HepG2 (cell line): ENCODE measurements around the gene LSMEM2. TPM values are rescaled to one million over a fixed set of nuclear protein-coding genes. Genes with fewer than 3 reads are reported as not detected.
A peak's percentile ranks its signal among the peaks of the same experiment; 100 is the strongest.

Experiments used
- AGO2 ChIP-seq: fragments of 200-400 bp; formaldehyde crosslinking; optimal IDR thresholded peaks from 2 replicates; pipeline ENCODE3; 2017; ENCODE audit warnings: mild to moderate bottlenecking, low read depth, low read length, moderate library complexity
- ATF2 ChIP-seq: sonication (generic); formaldehyde crosslinking; IDR thresholded peaks from 2 replicates; pipeline ENCODE4 v1.4.0; 2020; ENCODE audit warnings: missing genetic modification reagents
- E2F1 ChIP-seq: sonication (generic); formaldehyde crosslinking; IDR thresholded peaks from 2 replicates; pipeline ENCODE4 v1.5.0; 2020; ENCODE audit warnings: missing genetic modification reagents
- GFI1 ChIP-seq: sonication (generic); formaldehyde crosslinking; IDR thresholded peaks from 2 replicates; pipeline ENCODE4 v1.5.0; 2020; ENCODE audit warnings: missing genetic modification reagents, mild to moderate bottlenecking, borderline replicate concordance
- MTERF4 ChIP-seq: sonication (generic); formaldehyde crosslinking; IDR thresholded peaks from 2 replicates; pipeline ENCODE4 v1.8.0; 2023; ENCODE audit warnings: mild to moderate bottlenecking, missing genetic modification reagents
- NCOA5 ChIP-seq: sonication (generic); formaldehyde crosslinking; IDR thresholded peaks from 2 replicates; pipeline ENCODE4 v1.4.0; 2020; ENCODE audit warnings: missing genetic modification reagents
- NCOR1 ChIP-seq: fragments of 200-600 bp; sonication (generic); IDR thresholded peaks from 2 replicates; pipeline ENCODE4 v1.7.0; 2017; ENCODE audit warnings: antibody characterized with exemption, low read length, borderline replicate concordance
- PATZ1 ChIP-seq: sonication (generic); formaldehyde crosslinking; IDR thresholded peaks from 2 replicates; pipeline ENCODE4 v1.4.0; 2020; ENCODE audit warnings: missing genetic modification reagents
- SIN3A ChIP-seq: IDR thresholded peaks from 2 replicates; pipeline ENCODE4 v1.6.1; 2011; ENCODE audit warnings: low read depth, mild to moderate bottlenecking, control low read depth, low read length, borderline replicate concordance
- TFDP2 ChIP-seq: sonication (generic); formaldehyde crosslinking; IDR thresholded peaks from 2 replicates; pipeline ENCODE4 v1.4.0; 2020; ENCODE audit warnings: missing genetic modification reagents
- THAP8 ChIP-seq: sonication (generic); formaldehyde crosslinking; IDR thresholded peaks from 2 replicates; pipeline ENCODE4 v1.5.1; 2020; ENCODE audit warnings: missing genetic modification reagents, mild to moderate bottlenecking, borderline replicate concordance
- ZBTB21 ChIP-seq: sonication (generic); formaldehyde crosslinking; IDR thresholded peaks from 2 replicates; pipeline ENCODE4 v1.4.0; 2020; ENCODE audit warnings: missing genetic modification reagents
- ZFX ChIP-seq: sonication (generic); formaldehyde crosslinking; IDR thresholded peaks from 2 replicates; pipeline ENCODE4 v1.4.0; 2020; ENCODE audit warnings: mild to moderate bottlenecking, low read depth, missing genetic modification reagents, moderate library complexity
- ZNF296 ChIP-seq: sonication (generic); formaldehyde crosslinking; conservative IDR thresholded peaks from 2 replicates; pipeline ENCODE4 v1.5.0; 2020; ENCODE audit warnings: mild to moderate bottlenecking, missing genetic modification reagents
- ZNF432 ChIP-seq: sonication (generic); formaldehyde crosslinking; IDR thresholded peaks from 2 replicates; pipeline ENCODE4 v1.5.0; 2020; ENCODE audit warnings: missing genetic modification reagents, mild to moderate bottlenecking, borderline replicate concordance
- ZNF724P ChIP-seq: sonication (generic); formaldehyde crosslinking; IDR thresholded peaks from 2 replicates; pipeline ENCODE4 v1.8.0; 2022; ENCODE audit warnings: missing genetic modification reagents, borderline replicate concordance
- ZNF761 ChIP-seq: sonication (generic); formaldehyde crosslinking; conservative IDR thresholded peaks from 2 replicates; pipeline ENCODE4 v1.4.0; 2020; ENCODE audit warnings: mild to moderate bottlenecking, missing genetic modification reagents
- polyA plus RNA-seq, 8 experiments: library from polyadenylated mRNA; depleted of rRNA in 3 of 8; stranded (reverse) in 7 of 8; unstranded in 1 of 8; fragments of >200 nt; fragmentation: Illumina TruSeq in 4 of 8; extraction: Trizol in 4 of 8; gene quantifications; 2 replicates each; pipeline versions ENCODE4 v1.2.1 to v1.2.3, GENCODE V29; 2011 to 2016; ENCODE audit warnings: low read depth in 4 of 8, missing spikeins in 1 of 8, mixed read lengths in 1 of 8; ENCODE audit not compliant: insufficient read depth in 1 of 8
- total RNA-seq, 5 experiments: library from RNA; depleted of rRNA; stranded (reverse); fragments of >200 nt; fragmentation: Illumina TruSeq; extraction: Trizol; gene quantifications; 2 replicates each; pipeline ENCODE4 v1.2.3, GENCODE V29; 2016; ENCODE audit warnings: low read depth in 1 of 5

LSMEM2 gene
- total and polyA plus RNA-seq, 2 of the 13 experiments (the other 11 are each of a cell fraction or from before 2014, with no cell fraction given) = 0.07 to 0.41 TPM

- TF ChIP-seq ATF2 (CRISPR knock-in tag) (peak; percentile 50), TFDP2 (CRISPR knock-in tag) (peak; percentile 58), E2F1 (CRISPR knock-in tag) (peak; percentile 77; the same call in 1 of the 2 replicates), NCOA5 (CRISPR knock-in tag) (0 out of 2 replicates have a peak, but pooled peaks have one; percentile 14), AGO2 (no peak), MTERF4 (CRISPR knock-in tag) (0 out of 2 replicates have a peak, but pooled peaks have one; percentile 78), PATZ1 (CRISPR knock-in tag) (peak; percentile 96), NCOR1 (0 out of 2 replicates have a peak, but pooled peaks have one; percentile 13), ZNF432 (CRISPR knock-in tag) (no peak), GFI1 (CRISPR knock-in tag) (peak; percentile 47; the same call in 1 of the 2 replicates), THAP8 (no peak), ZNF724P (CRISPR knock-in tag) (no peak), ZNF761 (0 out of 2 replicates have a peak, but pooled peaks have one; percentile 17), ZNF296 (CRISPR knock-in tag) (no peak), SIN3A (peak; percentile 20; the same call in 1 of the 2 replicates), ZFX (CRISPR knock-in tag) (peak; percentile 25), ZBTB21 (peak; percentile 85; the same call in 1 of the 2 replicates)
Observed at GRCh38 chr3:50299638-50299928, 20.7 kb downstream of the LSMEM2 start (continued).
